CD4-positive, alpha-beta T cell treated with Interleukin-17A for 4 hours (primary cell): Measurements from ENCODE around the gene DEPDC1B.
"Not testable (repeated sequence)": the region's sequence is repeated elsewhere in the genome, so short reads cannot be mapped to it uniquely, and the experiment has no call there.

ENCODE experiments used
- DNase-seq: peaks from one replicate; pipeline ENCODE4 v3.0.0-alpha.2; 2020; ENCODE audit warnings: mixed read lengths

Gene DEPDC1B

GRCh38 chr5:60690326-60690725 lies 9.6 kb downstream of the DEPDC1B start:
- DNase-seq = no peak

DNA sequence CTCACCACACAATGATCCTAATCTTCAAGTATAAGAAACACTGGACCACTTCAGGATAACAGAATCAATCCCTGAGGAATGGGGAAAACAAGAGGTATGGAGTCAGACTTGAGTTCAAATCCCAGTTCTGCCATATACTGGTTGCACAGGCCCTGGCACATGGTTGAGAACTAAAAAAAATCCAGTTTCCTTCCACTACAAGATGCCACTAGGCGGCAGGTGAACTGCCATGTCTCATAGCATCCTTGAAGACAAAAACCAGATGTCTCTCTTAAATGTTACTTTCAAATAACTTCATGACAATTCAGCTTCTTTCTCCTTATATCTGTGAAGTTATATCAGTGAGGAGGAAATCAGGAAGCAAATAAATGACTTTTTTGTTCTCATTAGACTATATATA lies 11.0 kb downstream of the DEPDC1B start:
- no peak for DNase-seq

DNA sequence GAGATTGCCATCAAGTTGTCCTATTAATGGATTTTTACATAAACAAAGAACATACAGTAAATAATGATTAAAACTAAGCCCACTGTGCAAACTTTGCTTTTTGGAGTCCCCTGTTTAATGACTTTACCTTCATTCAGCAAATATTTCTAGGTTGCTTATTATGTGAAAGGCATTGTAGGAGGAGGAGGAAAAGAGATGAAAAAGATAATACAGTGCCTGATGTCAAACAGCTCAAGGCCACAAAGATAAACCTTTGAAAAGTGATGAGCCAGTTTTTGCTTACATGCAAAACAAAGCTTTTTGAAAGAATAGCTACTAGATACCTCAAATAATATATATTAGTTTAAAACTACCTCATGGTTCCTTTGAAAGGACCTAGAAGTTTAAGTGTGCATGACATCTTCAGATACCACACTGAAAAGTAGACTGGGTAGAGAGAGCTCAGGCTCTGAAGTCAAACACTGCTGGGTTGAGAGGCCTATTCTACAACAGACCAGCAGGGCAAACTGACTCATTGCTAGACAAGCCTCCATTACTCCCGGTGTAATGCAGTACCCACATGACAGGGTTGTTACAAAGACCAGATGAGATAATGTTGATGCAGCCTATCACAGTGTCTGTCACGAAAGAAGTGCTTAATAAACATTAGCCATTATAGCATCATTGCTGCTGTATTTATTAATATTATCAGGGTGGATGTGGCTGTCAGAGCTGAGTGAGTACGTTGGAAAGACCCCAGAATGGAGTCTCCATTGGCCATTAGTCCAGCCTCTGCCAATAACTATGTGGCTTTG lies 11.8 kb downstream of the DEPDC1B start:
- DNase-seq = no peak

DNA sequence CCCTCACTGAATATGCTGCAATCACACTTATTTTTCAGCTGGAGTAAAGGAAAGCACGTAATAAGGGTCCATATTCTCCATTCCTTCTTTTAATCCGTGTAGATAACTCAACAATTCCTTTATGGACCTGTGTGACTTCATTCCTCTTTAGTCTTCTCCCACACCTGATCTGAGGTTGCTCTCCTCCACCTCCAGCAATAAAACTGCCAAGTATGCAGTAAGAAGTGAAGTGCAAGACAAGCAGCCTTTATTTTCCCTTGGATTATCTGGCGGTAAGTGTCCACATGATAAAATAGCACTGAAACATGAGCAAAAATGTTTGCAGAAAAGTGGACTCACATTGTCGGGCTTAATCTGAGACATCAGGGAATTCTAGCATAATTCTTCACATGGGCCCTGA lies 13.8 kb downstream of the DEPDC1B start:
- no peak for DNase-seq

DNA sequence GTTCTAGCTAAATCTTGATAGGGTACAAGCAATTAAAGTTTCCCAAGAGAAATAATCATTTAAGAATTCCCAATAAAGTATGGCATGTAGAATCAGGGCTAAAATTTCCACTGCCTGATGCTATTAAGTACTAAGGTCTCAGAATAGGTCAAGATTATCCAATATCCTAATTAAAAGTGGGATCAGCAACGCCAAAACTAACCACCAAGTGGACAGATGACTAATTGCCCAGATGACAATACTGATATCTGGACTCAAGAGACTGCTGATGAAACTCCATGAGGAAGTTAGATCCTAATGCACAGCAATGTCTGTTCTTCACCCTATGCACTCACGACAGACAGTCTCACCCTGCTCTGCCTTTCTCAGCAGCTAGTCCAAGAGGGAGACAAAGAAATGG lies 14.3 kb downstream of the DEPDC1B start:
- DNase-seq = no peak

DNA sequence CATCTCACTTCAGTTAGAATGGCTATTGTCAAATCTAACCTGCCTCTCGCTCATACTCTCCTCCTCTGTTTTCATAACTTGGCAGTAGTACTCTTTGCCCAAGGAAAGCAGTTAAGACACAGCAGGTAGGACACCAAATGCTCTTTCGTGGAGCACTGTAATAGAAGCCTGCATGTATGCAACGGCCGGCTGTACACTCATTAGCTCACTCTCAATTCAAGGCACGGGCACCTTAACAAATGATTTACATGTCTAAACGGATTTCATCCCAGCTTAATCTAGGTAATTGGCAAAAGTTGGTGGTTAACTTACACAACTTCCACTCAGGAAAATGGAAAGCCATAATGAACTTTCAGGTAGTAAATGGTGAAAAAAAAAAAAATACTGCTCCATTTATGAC lies 14.9 kb downstream of the DEPDC1B start:
- no peak for DNase-seq

GRCh38 chr5:60682007-60682406 lies 18.0 kb downstream of the DEPDC1B start:
- not testable (repeated sequence) for DNase-seq

DNA sequence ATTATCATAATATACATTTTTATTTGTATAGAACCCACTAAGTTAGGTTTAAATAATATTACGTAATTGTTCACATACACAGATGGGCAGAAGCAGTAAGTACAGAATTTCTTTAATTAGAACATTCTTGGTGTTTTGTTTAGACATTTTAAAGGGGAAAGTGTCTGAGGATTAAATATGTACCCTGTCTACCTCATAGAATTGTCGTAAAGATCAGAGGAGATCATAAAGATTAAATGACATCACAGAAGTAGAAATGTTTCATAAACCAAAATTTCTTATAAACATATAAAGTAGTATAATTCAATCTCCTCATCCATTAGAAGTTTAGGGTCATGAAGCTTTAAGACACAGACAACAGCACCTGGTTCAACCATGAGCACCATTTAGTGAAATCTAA lies 20.1 kb downstream of the DEPDC1B start:
- DNase-seq = no peak

DNA sequence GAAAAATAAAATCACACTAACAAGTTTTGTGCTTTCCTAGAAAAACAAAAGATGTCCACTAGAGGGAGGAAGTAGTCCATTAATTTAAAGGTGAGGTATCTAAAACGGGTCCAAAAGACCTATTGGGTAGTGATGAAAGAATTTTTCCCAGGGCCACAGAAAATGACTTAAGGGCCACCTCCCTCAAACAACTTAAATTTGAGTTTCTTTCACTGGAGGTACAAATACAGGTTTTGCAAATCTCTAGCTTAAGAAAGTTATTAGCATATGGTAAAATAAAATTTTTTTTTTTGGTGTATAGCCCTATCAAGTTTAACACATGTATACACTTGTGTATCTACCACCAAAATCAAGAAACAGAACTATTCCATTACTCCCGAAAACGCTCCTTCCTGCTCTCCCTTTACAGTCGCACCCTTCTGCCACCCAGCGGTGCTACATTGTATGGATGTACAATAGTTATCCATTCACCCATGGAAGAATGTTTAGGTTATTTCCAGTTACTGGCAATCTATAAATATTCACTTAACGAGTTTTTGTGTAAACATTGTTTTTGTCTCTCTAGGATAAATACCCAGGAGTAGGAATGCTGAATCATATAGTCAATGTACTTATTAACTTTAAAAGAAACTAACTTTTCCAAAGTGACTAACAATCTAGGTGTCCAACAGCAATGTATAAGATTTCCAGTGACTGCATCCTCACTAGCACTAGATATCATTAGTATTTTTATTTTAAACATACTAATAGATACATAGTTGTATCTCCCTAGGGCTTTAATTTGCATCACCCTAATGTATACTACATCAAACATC lies 21.9 kb downstream of the DEPDC1B start:
- no peak for DNase-seq

GRCh38 chr5:60675286-60675685 lies 24.7 kb downstream of the DEPDC1B start:
- DNase-seq = no peak

GRCh38 chr5:60674251-60675069 lies 25.5 kb downstream of the DEPDC1B start:
- DNase-seq = no peak

DNA sequence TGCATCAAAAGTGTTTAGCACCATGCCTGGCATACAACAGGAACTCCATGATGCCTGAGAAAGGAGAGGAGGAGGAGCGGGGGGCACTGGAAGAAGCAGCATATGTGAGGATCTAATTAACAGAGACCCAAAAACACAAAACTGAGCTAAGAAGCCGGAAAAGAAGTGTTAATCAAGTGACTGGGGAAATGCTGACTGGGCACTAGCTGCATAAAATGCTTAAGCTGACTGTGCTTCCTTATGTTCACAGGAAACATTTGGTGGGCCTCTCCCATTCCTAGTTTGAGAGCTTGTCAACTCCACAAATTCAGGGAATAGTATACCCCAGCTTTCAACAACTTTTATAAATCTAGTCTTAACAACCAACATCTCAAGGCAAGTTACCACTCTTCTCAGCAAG lies 26.6 kb downstream of the DEPDC1B start:
- no peak for DNase-seq

- no peak for DNase-seq
Observed at GRCh38 chr5:60672693-60673264, 27.2 kb downstream of the DEPDC1B start.

GRCh38 chr5:60671899-60672692 lies 27.9 kb downstream of the DEPDC1B start:
- DNase-seq = no peak

GRCh38 chr5:60670749-60671148 lies 29.2 kb downstream of the DEPDC1B start:
- no peak for DNase-seq

GRCh38 chr5:60668686-60669304 lies 31.2 kb downstream of the DEPDC1B start:
- DNase-seq = no peak

DNA sequence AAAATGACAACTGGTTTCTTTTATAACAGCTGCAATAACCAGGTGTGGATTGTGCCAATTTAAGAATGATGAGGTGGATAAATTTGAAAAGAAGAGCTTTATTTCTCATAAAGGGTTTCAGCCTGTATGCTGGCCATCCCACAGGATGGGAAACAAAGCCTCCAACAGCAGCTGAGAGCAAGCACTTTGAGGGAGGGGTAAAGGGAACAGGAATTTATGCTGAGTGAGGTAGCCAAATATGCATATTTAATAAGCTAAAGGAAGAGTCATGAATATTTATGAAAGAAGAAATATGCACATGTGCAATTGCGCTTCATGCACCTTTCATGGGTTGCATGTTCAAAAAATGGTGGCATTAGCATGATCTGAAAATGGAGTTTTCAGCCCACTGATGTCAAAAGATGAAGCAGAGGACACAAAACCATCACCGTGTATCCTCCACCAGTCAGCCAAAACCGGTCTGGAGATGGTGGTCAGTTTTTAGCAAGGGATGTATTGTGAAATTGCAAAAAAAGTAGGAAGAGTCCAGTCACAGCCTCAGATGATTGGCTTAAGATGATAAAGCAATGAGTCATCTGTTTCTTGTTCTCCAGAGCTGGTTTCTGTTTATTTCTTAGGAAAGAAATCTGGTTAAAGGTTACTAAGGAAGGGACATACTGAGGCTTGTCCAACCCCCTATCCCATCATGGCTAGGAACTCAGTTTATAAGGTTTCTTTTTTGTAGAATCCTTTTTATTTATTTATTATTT lies 47.9 kb downstream of the DEPDC1B start:
- DNase-seq = no peak

DNA sequence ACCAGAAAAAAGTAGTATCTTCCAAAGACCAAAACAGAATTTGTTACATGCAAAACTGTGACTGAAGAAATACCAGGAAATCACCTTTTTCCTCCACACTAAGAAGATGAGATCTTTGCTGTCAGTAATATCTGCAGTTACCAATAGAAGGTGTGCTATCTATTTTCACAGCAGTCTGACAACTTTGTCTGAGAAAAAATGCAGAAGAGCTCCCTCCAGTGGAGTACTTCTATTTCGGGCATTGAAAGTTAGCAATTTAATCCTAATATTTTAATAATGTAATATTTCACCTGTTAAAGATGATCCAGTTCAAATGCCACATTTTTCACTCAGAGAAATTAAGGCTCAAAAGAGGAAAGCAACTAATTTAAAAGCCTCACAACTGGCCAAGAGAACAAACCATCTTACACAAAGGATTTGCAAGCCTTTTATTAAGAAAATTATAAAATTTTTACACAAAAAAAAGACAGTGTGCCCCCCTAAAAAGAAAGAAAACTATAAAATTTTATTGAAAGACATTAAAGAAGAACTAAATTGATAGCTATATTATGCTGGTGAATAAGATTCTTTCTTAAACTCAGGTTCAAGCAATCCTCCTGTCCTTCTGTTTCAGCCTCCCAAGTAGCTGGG lies 50.6 kb downstream of the DEPDC1B start:
- no peak for DNase-seq

DNA sequence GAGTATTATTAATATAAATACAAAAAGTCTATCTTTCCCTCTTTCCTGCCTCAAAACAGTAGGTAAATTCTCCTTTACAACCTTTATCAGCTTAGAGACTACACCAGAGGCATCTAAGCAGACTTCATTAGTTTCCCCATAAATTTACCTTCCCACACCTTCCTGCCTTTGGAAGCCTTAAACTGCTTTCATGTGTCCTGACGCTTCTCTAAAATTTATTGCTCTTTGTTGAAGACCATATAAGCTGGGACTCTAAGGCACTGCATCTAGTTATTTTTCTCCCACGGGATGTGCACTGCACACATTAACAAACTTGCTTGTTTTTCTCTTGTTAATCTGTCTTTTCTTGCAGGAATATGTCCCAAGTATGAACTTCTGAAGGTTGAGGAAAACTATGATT lies 51.8 kb downstream of the DEPDC1B start:
- DNase-seq = no peak

GRCh38 chr5:60640901-60641300 lies 59.1 kb downstream of the DEPDC1B start:
- no peak for DNase-seq
